Stomach smooth muscle (tissue), 2 donors: ENCODE results near the gene ZFAND6.
A peak's percentile ranks its signal among the peaks of the same experiment; 100 is the strongest.

ENCODE experiments used
- H3K27ac ChIP-seq: one replicate; pipeline ENCODE4 v1.7.0; 2013; ENCODE audit warnings: mild to moderate bottlenecking, low read length, inconsistent platforms
- H3K27me3 ChIP-seq, 2 donors: one replicate each; pipeline ENCODE4 v1.7.0; 2013; ENCODE audit warnings: low read length in 2 of 2; ENCODE audit not compliant: insufficient read depth in 2 of 2, control insufficient read depth in 1 of 2
- H3K36me3 ChIP-seq, 2 donors: one replicate each; pipeline ENCODE4 v1.7.0; 2013; ENCODE audit warnings: low read length in 2 of 2; ENCODE audit not compliant: control insufficient read depth in 2 of 2, insufficient read depth in 2 of 2
- H3K4me1 ChIP-seq: one replicate; pipeline ENCODE4 v1.7.0; 2013; ENCODE audit warnings: low read length; ENCODE audit not compliant: control insufficient read depth, insufficient read depth
- H3K4me3 ChIP-seq, 2 donors: one replicate each; pipeline ENCODE4 v1.7.0; 2013; ENCODE audit warnings: low read length in 2 of 2
- H3K9ac ChIP-seq, 2 donors: one replicate each; pipeline ENCODE4 v1.7.0; 2013; ENCODE audit warnings: low read length in 2 of 2, mild to moderate bottlenecking in 1 of 2
- H3K9me3 ChIP-seq, 2 donors: one replicate each; pipeline ENCODE4 v1.7.0; 2013; ENCODE audit warnings: low read length in 2 of 2; ENCODE audit not compliant: control insufficient read depth in 2 of 2
- donor health status: healthy.
- donor health status: Pancreatic carcinoma.

The ZFAND6 gene

GRCh38 chr15:80168421-80168820 is 108.9 kb downstream of the ZFAND6 start:
- Histone ChIP-seq H3K9me3 (no peaks in the 10 kb centered on the region), H3K4me1 (no peaks in the 10 kb centered on the region), H3K27ac (no peak overlapping the region), H3K27me3 (no peaks in the 10 kb centered on the region), H3K36me3 (peaks cover 3 to 6% of the 10 kb centered on the region in 2 donors), H3K9ac (no peak overlapping the region), H3K4me3 (no peak overlapping the region)

GRCh38 chr15:80169768-80170357 is 110.4 kb downstream of the ZFAND6 start:
- peaks cover 3 to 6% of the 10 kb centered on the region in 2 donors for H3K36me3 ChIP-seq
- H3K27me3 ChIP-seq: no peaks in the 10 kb centered on the region
- peaks cover 8% of the 10 kb centered on the region for H3K4me1 ChIP-seq
- no peak overlapping the region for H3K4me3 ChIP-seq
- H3K27ac ChIP-seq: no peak overlapping the region
- H3K9ac ChIP-seq: no peak overlapping the region
- H3K9me3 ChIP-seq: no peaks in the 10 kb centered on the region

GRCh38 chr15:80170596-80170995 is 111.1 kb downstream of the ZFAND6 start:
- H3K4me1 ChIP-seq: peaks cover 8% of the 10 kb centered on the region
- H3K4me3 ChIP-seq: no peak overlapping the region
- H3K9me3 ChIP-seq: no peaks in the 10 kb centered on the region
- H3K9ac ChIP-seq: no peak overlapping the region
- peaks cover 3 to 10% of the 10 kb centered on the region in 2 donors for H3K36me3 ChIP-seq
- H3K27ac ChIP-seq: no peak overlapping the region
- H3K27me3 ChIP-seq: no peaks in the 10 kb centered on the region

GRCh38 chr15:80171787-80172186 is 112.3 kb downstream of the ZFAND6 start:
- H3K9me3 ChIP-seq: no peaks in the 10 kb centered on the region
- no peaks in the 10 kb centered on the region for H3K27me3 ChIP-seq
- no peak overlapping the region for H3K27ac ChIP-seq
- peaks cover 3 to 10% of the 10 kb centered on the region in 2 donors for H3K36me3 ChIP-seq
- H3K9ac ChIP-seq: no peak overlapping the region
- no peak overlapping the region for H3K4me3 ChIP-seq
- H3K4me1 ChIP-seq: peaks cover 8% of the 10 kb centered on the region

GRCh38 chr15:80172401-80172800 is 112.9 kb downstream of the ZFAND6 start:
- Histone ChIP-seq H3K4me1 (peaks cover 8% of the 10 kb centered on the region), H3K36me3 (peaks cover 3 to 10% of the 10 kb centered on the region in 2 donors), H3K27ac (no peak overlapping the region)

GRCh38 chr15:80173022-80173759 is 113.7 kb downstream of the ZFAND6 start:
- Histone ChIP-seq H3K9me3 (no peaks in the 10 kb centered on the region), H3K4me1 (peaks cover 8% of the 10 kb centered on the region), H3K9ac (no peak overlapping the region), H3K4me3 (no peak overlapping the region), H3K27me3 (no peaks in the 10 kb centered on the region), H3K27ac (no peak overlapping the region), H3K36me3 (peaks cover 0 to 10% of the 10 kb centered on the region in 2 donors)

More at GRCh38 chr15:80172401-80172800, 112.9 kb downstream of the ZFAND6 start:
- no peak overlapping the region for H3K9ac ChIP-seq
- no peaks in the 10 kb centered on the region for H3K9me3 ChIP-seq
- no peaks in the 10 kb centered on the region for H3K27me3 ChIP-seq
- H3K4me3 ChIP-seq: no peak overlapping the region

- peaks cover 0 to 4% of the 10 kb centered on the region in 2 donors for H3K36me3 ChIP-seq
- no peaks in the 10 kb centered on the region for H3K9me3 ChIP-seq
- H3K4me1 ChIP-seq: peaks cover 8% of the 10 kb centered on the region
- H3K4me3 ChIP-seq: no peak overlapping the region
- no peaks in the 10 kb centered on the region for H3K27me3 ChIP-seq
- H3K9ac ChIP-seq: no peak overlapping the region
- peak overlapping the region; percentile 67 for H3K27ac ChIP-seq
Observed at GRCh38 chr15:80174017-80174746, 114.7 kb downstream of the ZFAND6 start.

GRCh38 chr15:80175436-80175835 is 116.0 kb downstream of the ZFAND6 start:
- no peaks in the 10 kb centered on the region for H3K9me3 ChIP-seq
- H3K9ac ChIP-seq: no peak overlapping the region
- peaks cover 12% of the 10 kb centered on the region for H3K4me1 ChIP-seq
- no peak overlapping the region for H3K27ac ChIP-seq
- no peak overlapping the region for H3K4me3 ChIP-seq
- no peaks in the 10 kb centered on the region for H3K27me3 ChIP-seq
- peaks cover 0 to 13% of the 10 kb centered on the region in 2 donors for H3K36me3 ChIP-seq

GRCh38 chr15:80176443-80176842 is 117.0 kb downstream of the ZFAND6 start:
- Histone ChIP-seq H3K27ac (no peak overlapping the region), H3K4me3 (no peak overlapping the region), H3K9me3 (no peaks in the 10 kb centered on the region), H3K36me3 (peaks cover 7 to 20% of the 10 kb centered on the region in 2 donors), H3K27me3 (no peaks in the 10 kb centered on the region), H3K9ac (no peak overlapping the region), H3K4me1 (peaks cover 12% of the 10 kb centered on the region)

GRCh38 chr15:80177156-80177555 is 117.7 kb downstream of the ZFAND6 start:
- Histone ChIP-seq H3K4me1 (peaks cover 12% of the 10 kb centered on the region), H3K9me3 (no peaks in the 10 kb centered on the region), H3K4me3 (no peak overlapping the region), H3K36me3 (peaks cover 7 to 26% of the 10 kb centered on the region in 2 donors), H3K27me3 (no peaks in the 10 kb centered on the region), H3K27ac (no peak overlapping the region), H3K9ac (no peak overlapping the region)
